HepG2 (cell line): Measurements from ENCODE around the gene CERS6. TPM values are rescaled to one million over a fixed set of nuclear protein-coding genes. Genes with fewer than 3 reads are reported as not detected.

ENCODE experiments used
- EP300 ChIP-seq, 3 experiments: sonication (generic) in 1 of 3; formaldehyde crosslinking in 1 of 3; IDR thresholded peaks; 2 replicates each; pipeline versions ENCODE4 v1.5.1 to v1.6.1; 2011 to 2020; ENCODE audit warnings: low read depth in 2 of 3, low read length in 2 of 3, borderline replicate concordance in 1 of 3, improper control_type of control experiment in 1 of 3, mild to moderate bottlenecking in 1 of 3, missing genetic modification reagents in 1 of 3, moderate library complexity in 1 of 3
- NONO ChIP-seq, 2 experiments: fragments of 450-650 bp in 1 of 2; sonication (generic) in 1 of 2; formaldehyde crosslinking in 1 of 2; IDR thresholded peaks in 1 of 2; conservative IDR thresholded peaks in 1 of 2; 2 replicates each; pipeline versions ENCODE4 v1.6.1 to v1.8.0; 2017 to 2022; ENCODE audit warnings: mild to moderate bottlenecking in 1 of 2, missing genetic modification reagents in 1 of 2, moderate library complexity in 1 of 2
- ONECUT2 ChIP-seq: sonication (generic); formaldehyde crosslinking; IDR thresholded peaks from 2 replicates; pipeline ENCODE4 v1.4.0; 2020; ENCODE audit warnings: missing genetic modification reagents
- POLR2AphosphoS2 ChIP-seq: IDR thresholded peaks from 2 replicates; pipeline ENCODE4 v1.6.1; 2011; ENCODE audit warnings: low read depth, low read length, improper control_type of control experiment
- TCF12 ChIP-seq, 2 experiments: fragments of 450-650 bp in 1 of 2; sonication (generic) in 1 of 2; formaldehyde crosslinking in 1 of 2; IDR thresholded peaks; 2 replicates each; pipeline versions ENCODE4 v1.6.1 to v1.8.0; 2017 to 2022; ENCODE audit warnings: antibody characterized with exemption in 1 of 2, mild to moderate bottlenecking in 1 of 2, missing genetic modification reagents in 1 of 2, moderate library complexity in 1 of 2
- ZBTB3 ChIP-seq: sonication (generic); formaldehyde crosslinking; IDR thresholded peaks from 2 replicates; pipeline ENCODE4 v1.4.0; 2020; ENCODE audit warnings: low read depth, mild to moderate bottlenecking, moderate library complexity, missing genetic modification reagents, borderline replicate concordance
- polyA plus RNA-seq, 8 experiments: library from polyadenylated mRNA; depleted of rRNA in 3 of 8; stranded (reverse) in 7 of 8; unstranded in 1 of 8; fragments of >200 nt; fragmentation: Illumina TruSeq in 4 of 8; extraction: Trizol in 4 of 8; gene quantifications; 2 replicates each; pipeline versions ENCODE4 v1.2.1 to v1.2.3, GENCODE V29; 2011 to 2016; ENCODE audit warnings: low read depth in 4 of 8, missing spikeins in 1 of 8, mixed read lengths in 1 of 8; ENCODE audit not compliant: insufficient read depth in 1 of 8
- total RNA-seq, 5 experiments: library from RNA; depleted of rRNA; stranded (reverse); fragments of >200 nt; fragmentation: Illumina TruSeq; extraction: Trizol; gene quantifications; 2 replicates each; pipeline ENCODE4 v1.2.3, GENCODE V29; 2016; ENCODE audit warnings: low read depth in 1 of 5
- TF ChIP-seq, protein P1 (sequence below): IDR thresholded peaks from 2 replicates; pipeline ENCODE4 v1.6.1; 2016; ENCODE audit warnings: low read depth, missing genetic modification reagents, missing compliant biosample characterization
- TF ChIP-seq, protein P2 (sequence below): fragments of 450-650 bp; IDR thresholded peaks from 2 replicates; pipeline ENCODE4 v1.6.1; 2017; ENCODE audit warnings: mild to moderate bottlenecking
- TF ChIP-seq, protein P3 (sequence below): sonication (generic); formaldehyde crosslinking; IDR thresholded peaks from 2 replicates; pipeline ENCODE4 v1.5.0; 2020; ENCODE audit warnings: mild to moderate bottlenecking, missing genetic modification reagents, borderline replicate concordance
- TF ChIP-seq, protein P4 (sequence below): sonication (generic); formaldehyde crosslinking; IDR thresholded peaks from 2 replicates; pipeline ENCODE4 v1.4.0; 2020; ENCODE audit warnings: missing genetic modification reagents
- TF ChIP-seq, protein P5 (sequence below): sonication (generic); formaldehyde crosslinking; IDR thresholded peaks from 2 replicates; pipeline ENCODE4 v1.5.1; 2020; ENCODE audit warnings: missing genetic modification reagents, mild to moderate bottlenecking, borderline replicate concordance

Gene CERS6
- total and polyA plus RNA-seq, 2 of the 13 experiments (the other 11 are each of a cell fraction or from before 2014, with no cell fraction given), result 10.1 to 20.3 TPM

DNA sequence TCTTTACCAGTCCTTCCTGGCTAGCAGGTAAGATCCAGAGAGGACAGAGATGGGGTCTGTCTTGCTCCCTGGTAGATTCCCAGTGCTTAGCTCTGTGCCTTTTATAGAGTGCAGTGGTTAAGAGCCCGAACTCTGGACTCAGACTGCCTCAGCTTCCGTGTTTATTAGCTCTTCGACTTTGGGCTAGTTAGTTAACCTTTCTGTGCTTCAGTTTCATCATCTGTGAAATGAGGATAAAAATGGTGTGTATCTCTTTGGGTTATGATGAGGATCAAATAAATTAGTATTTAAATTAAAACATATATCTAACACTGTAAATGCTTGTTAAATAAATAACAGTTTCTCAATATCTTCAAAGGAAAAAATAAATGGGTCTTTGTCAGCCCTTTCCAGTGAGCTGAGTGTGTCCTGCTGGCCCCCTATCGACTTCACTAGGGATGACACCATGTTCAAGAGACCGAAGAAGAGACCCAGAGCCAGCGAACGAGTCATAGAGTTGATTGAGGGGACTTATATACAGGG, 38.2 kb downstream of the CERS6 start (continued):
- TF ChIP-seq, protein P1, sequence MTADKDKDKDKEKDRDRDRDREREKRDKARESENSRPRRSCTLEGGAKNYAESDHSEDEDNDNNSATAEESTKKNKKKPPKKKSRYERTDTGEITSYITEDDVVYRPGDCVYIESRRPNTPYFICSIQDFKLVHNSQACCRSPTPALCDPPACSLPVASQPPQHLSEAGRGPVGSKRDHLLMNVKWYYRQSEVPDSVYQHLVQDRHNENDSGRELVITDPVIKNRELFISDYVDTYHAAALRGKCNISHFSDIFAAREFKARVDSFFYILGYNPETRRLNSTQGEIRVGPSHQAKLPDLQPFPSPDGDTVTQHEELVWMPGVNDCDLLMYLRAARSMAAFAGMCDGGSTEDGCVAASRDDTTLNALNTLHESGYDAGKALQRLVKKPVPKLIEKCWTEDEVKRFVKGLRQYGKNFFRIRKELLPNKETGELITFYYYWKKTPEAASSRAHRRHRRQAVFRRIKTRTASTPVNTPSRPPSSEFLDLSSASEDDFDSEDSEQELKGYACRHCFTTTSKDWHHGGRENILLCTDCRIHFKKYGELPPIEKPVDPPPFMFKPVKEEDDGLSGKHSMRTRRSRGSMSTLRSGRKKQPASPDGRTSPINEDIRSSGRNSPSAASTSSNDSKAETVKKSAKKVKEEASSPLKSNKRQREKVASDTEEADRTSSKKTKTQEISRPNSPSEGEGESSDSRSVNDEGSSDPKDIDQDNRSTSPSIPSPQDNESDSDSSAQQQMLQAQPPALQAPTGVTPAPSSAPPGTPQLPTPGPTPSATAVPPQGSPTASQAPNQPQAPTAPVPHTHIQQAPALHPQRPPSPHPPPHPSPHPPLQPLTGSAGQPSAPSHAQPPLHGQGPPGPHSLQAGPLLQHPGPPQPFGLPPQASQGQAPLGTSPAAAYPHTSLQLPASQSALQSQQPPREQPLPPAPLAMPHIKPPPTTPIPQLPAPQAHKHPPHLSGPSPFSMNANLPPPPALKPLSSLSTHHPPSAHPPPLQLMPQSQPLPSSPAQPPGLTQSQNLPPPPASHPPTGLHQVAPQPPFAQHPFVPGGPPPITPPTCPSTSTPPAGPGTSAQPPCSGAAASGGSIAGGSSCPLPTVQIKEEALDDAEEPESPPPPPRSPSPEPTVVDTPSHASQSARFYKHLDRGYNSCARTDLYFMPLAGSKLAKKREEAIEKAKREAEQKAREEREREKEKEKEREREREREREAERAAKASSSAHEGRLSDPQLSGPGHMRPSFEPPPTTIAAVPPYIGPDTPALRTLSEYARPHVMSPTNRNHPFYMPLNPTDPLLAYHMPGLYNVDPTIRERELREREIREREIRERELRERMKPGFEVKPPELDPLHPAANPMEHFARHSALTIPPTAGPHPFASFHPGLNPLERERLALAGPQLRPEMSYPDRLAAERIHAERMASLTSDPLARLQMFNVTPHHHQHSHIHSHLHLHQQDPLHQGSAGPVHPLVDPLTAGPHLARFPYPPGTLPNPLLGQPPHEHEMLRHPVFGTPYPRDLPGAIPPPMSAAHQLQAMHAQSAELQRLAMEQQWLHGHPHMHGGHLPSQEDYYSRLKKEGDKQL (CRISPR knock-in tag), result no peak
- no peak for TF ChIP-seq TCF12 (IDR thresholded peaks at IDR 0.05)
- TF ChIP-seq TCF12 (CRISPR knock-in tag; IDR thresholded peaks at IDR 0.05), result no peak
- TF ChIP-seq, protein P2, sequence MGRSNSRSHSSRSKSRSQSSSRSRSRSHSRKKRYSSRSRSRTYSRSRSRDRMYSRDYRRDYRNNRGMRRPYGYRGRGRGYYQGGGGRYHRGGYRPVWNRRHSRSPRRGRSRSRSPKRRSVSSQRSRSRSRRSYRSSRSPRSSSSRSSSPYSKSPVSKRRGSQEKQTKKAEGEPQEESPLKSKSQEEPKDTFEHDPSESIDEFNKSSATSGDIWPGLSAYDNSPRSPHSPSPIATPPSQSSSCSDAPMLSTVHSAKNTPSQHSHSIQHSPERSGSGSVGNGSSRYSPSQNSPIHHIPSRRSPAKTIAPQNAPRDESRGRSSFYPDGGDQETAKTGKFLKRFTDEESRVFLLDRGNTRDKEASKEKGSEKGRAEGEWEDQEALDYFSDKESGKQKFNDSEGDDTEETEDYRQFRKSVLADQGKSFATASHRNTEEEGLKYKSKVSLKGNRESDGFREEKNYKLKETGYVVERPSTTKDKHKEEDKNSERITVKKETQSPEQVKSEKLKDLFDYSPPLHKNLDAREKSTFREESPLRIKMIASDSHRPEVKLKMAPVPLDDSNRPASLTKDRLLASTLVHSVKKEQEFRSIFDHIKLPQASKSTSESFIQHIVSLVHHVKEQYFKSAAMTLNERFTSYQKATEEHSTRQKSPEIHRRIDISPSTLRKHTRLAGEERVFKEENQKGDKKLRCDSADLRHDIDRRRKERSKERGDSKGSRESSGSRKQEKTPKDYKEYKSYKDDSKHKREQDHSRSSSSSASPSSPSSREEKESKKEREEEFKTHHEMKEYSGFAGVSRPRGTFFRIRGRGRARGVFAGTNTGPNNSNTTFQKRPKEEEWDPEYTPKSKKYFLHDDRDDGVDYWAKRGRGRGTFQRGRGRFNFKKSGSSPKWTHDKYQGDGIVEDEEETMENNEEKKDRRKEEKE, result no peak
- TF ChIP-seq EP300 (IDR thresholded peaks at IDR 0.05; ENCODE audit: low read depth in 2 of 2, low read length in 2 of 2), result no peak
- TF ChIP-seq EP300 (CRISPR knock-in tag; IDR thresholded peaks at IDR 0.05; ENCODE audit: borderline replicate concordance), result no peak
- no peak for TF ChIP-seq NONO (IDR thresholded peaks at IDR 0.05)
- no peak for TF ChIP-seq NONO (CRISPR knock-in tag; conservative IDR thresholded peaks at IDR 0.05)
- TF ChIP-seq, protein P3, sequence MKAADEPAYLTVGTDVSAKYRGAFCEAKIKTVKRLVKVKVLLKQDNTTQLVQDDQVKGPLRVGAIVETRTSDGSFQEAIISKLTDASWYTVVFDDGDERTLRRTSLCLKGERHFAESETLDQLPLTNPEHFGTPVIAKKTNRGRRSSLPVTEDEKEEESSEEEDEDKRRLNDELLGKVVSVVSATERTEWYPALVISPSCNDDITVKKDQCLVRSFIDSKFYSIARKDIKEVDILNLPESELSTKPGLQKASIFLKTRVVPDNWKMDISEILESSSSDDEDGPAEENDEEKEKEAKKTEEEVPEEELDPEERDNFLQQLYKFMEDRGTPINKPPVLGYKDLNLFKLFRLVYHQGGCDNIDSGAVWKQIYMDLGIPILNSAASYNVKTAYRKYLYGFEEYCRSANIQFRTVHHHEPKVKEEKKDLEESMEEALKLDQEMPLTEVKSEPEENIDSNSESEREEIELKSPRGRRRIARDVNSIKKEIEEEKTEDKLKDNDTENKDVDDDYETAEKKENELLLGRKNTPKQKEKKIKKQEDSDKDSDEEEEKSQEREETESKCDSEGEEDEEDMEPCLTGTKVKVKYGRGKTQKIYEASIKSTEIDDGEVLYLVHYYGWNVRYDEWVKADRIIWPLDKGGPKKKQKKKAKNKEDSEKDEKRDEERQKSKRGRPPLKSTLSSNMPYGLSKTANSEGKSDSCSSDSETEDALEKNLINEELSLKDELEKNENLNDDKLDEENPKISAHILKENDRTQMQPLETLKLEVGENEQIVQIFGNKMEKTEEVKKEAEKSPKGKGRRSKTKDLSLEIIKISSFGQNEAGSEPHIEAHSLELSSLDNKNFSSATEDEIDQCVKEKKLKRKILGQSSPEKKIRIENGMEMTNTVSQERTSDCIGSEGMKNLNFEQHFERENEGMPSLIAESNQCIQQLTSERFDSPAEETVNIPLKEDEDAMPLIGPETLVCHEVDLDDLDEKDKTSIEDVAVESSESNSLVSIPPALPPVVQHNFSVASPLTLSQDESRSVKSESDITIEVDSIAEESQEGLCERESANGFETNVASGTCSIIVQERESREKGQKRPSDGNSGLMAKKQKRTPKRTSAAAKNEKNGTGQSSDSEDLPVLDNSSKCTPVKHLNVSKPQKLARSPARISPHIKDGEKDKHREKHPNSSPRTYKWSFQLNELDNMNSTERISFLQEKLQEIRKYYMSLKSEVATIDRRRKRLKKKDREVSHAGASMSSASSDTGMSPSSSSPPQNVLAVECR (CRISPR knock-in tag), result no peak
- TF ChIP-seq, protein P4, sequence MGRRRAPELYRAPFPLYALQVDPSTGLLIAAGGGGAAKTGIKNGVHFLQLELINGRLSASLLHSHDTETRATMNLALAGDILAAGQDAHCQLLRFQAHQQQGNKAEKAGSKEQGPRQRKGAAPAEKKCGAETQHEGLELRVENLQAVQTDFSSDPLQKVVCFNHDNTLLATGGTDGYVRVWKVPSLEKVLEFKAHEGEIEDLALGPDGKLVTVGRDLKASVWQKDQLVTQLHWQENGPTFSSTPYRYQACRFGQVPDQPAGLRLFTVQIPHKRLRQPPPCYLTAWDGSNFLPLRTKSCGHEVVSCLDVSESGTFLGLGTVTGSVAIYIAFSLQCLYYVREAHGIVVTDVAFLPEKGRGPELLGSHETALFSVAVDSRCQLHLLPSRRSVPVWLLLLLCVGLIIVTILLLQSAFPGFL, result no peak
- TF ChIP-seq ZBTB3 (CRISPR knock-in tag), result no peak
- TF ChIP-seq, protein P5, sequence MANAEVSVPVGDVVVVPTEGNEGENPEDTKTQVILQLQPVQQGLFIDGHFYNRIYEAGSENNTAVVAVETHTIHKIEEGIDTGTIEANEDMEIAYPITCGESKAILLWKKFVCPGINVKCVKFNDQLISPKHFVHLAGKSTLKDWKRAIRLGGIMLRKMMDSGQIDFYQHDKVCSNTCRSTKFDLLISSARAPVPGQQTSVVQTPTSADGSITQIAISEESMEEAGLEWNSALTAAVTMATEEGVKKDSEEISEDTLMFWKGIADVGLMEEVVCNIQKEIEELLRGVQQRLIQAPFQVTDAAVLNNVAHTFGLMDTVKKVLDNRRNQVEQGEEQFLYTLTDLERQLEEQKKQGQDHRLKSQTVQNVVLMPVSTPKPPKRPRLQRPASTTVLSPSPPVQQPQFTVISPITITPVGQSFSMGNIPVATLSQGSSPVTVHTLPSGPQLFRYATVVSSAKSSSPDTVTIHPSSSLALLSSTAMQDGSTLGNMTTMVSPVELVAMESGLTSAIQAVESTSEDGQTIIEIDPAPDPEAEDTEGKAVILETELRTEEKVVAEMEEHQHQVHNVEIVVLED (CRISPR knock-in tag), result no peak
- no peak for TF ChIP-seq ONECUT2
- TF ChIP-seq POLR2AphosphoS2, result no peak
